Measurements from ENCODE around the gene TNFSF9.
"Not testable (repeated sequence)": the region's sequence is repeated elsewhere in the genome, so short reads cannot be mapped to it uniquely, and the experiment has no call there.

TNFSF9 gene

DNA sequence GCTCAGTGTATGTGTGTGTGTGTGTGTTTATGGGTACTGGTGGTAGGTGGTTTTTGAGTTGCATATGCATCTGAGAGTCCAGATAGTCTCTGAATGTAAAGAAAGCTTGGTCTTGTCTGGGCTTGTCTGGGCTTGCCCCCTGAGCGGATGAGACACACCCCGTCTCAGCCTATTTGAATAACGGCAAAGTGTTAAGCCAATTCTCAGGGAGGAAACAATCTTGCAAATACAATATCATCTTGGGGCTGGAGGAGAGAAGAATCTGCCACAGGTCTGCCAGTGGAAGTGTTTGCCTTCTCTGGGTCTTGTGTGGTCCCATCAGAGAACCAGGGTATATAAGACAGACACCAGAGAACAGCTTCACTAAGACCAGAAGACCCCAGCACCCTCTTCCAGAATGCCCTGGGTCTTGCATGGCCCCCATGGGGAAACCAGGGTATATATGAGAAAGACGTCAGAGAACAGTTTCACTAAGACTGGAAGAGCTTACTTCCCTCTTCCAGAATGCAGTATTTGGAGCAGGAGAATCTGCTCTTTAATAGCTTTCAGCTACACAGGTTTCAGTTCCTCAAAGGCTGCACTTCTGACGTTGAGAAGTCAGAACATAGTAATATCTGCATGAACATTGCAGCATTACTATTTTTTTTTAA lies 46.8 kb downstream of the TNFSF9 start:
- DNase-seq: no peak

- no peak for DNase-seq
Observed at GRCh38 chr19:6579450-6580178, 48.8 kb downstream of the TNFSF9 start.

DNA sequence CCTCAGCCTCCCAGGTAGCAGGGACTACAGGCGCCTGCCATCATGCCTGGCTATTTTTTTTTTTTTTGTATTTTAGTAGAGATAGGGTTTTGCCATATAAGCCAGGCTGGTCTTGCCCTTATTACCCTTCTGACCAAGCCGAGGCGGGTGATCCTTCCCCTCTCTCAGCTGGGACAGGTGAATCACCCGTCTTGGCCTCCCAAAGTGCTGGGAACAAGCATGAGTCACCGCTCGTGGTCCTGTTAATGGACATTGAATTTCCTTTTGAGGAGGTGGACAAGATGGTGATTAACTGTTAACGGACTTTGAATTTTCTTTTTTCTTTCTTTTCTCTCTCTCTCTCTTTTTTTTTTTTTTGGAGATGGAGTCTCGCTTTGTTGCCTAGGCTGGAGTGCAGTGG lies 49.5 kb downstream of the TNFSF9 start:
- no peak for DNase-seq

DNA sequence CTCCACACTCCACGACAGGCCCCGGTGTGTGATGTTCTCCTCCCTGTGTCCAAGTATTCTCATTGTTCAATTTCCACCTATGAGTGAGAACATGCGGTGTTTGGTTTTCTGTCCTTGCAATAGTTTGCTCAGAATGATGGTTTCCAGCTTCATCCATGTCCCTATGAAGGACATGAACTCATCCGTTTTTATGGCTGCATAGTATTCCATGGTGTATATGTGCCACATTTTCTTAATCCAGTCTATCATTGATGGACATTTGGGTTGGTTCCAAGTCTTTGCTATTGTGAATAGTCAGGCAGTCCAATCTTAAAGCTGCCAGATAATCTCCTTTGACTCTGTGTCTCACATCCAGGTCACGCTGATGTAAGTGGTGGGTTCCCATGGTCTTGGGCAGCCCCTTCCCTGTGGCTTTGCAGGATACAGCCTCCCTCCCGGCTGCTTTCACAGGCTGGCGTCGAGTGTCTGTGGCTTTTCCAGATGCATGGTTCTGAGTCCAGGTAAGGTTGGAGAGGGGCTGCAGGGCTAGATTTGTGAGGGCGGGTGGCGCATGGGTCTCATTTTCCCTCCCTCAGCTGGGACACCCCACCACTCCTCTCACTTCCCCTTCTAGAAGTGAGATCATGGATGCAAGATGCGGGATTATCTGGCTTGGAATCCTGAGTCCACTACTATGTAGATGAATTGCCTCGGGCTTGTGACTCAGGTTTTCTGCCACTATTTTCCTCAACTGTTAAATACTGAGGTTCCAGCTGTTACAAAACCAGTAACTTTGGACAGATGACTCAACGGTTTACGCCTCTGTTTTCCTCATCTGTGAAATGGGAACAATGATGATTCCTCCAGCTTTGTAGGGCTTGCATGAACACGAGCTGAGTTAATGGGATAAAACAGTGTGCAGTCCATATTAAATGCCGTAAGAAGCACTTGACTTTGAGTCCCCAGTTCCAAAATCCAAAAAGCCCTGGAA lies 52.0 kb downstream of the TNFSF9 start:
- DNase-seq: not testable (repeated sequence)
